ENCODE results near the gene CCNL2.
A peak's percentile ranks its signal among the peaks of the same experiment; 100 is the strongest.
"Not testable (repeated sequence)": the region's sequence is repeated elsewhere in the genome, so short reads cannot be mapped to it uniquely, and the experiment has no call there.

The CCNL2 gene

GRCh38 chr1:1373051-1373814, 25.9 kb downstream of the CCNL2 start:
- DNase-seq (ENCODE audit: low spot score): no peak

- peak; percentile 85 for DNase-seq (ENCODE audit: low spot score)
Observed at GRCh38 chr1:1371746-1372711, 27.1 kb downstream of the CCNL2 start.

GRCh38 chr1:1371364-1371745, 27.8 kb downstream of the CCNL2 start:
- DNase-seq (ENCODE audit: low spot score): no peak

DNA sequence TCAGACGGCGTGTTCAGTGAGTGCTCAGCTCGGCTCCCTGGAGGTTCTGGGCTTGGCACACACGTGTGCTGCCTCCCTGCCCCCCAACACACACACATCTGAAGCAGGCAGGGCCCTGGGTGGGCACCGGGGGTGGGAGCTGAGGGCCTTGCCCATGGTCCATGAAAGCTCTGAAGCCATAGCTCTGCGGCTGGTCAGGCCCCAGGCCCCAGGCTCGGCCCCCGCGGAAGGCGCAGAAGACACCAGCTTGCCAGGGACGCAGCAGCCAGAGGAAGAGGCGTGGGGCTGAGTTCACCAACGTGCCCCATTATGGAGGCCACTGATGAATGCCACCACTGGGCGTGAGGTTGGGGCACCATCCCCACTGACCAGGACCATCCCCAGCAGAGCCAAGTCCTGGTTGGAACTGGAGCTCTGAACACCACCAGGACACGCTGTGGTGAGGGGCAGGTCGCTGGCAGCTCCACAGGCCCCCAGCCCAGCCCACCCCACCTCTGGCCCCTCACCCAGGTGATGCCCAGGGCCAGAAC, 28.3 kb downstream of the CCNL2 start:
- no peak for DNase-seq (ENCODE audit: low spot score)

DNA sequence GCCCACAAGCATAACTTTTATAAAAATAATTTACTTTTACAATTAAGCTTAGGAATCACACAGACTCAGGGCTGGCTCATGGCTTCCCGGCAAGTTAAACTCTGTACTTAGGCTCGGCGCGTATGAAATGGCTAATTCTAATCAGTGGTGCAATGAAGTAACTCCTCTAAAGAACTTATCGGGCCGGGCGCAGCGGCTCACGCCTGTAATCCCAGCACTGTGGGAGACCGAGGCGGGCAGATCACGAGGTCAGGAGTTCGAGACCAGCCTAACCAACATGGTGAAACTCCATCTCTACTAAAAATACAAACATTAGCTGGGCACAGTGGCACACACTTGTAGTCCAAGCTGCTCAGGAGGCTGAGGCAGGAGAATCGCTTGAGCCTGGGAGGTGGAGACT, 29.0 kb downstream of the CCNL2 start:
- DNase-seq (ENCODE audit: low spot score): not testable (repeated sequence)

DNA sequence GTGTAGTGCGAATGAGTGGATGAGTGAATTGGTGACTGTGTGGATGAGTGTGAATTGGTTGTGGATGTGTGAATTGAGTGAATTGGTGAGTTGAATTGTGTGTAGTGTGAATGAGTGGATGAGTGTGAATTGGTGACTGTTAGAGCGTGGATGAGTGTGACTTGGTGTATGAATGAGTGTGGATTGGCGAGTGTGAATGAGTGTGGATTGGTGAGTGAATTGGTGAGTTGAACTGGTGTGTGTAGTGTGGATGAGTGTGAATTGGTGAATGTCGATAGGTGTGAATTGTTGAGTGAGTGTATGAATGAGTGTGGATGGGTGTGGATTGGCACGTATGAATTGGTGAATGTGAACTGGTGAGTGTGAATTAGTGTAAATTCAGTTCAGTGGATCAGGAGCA, 31.8 kb downstream of the CCNL2 start:
- DNase-seq (ENCODE audit: low spot score): no peak

- DNase-seq (ENCODE audit: low spot score): no peak
Observed at GRCh38 chr1:1366699-1367066, 32.5 kb downstream of the CCNL2 start.

DNA sequence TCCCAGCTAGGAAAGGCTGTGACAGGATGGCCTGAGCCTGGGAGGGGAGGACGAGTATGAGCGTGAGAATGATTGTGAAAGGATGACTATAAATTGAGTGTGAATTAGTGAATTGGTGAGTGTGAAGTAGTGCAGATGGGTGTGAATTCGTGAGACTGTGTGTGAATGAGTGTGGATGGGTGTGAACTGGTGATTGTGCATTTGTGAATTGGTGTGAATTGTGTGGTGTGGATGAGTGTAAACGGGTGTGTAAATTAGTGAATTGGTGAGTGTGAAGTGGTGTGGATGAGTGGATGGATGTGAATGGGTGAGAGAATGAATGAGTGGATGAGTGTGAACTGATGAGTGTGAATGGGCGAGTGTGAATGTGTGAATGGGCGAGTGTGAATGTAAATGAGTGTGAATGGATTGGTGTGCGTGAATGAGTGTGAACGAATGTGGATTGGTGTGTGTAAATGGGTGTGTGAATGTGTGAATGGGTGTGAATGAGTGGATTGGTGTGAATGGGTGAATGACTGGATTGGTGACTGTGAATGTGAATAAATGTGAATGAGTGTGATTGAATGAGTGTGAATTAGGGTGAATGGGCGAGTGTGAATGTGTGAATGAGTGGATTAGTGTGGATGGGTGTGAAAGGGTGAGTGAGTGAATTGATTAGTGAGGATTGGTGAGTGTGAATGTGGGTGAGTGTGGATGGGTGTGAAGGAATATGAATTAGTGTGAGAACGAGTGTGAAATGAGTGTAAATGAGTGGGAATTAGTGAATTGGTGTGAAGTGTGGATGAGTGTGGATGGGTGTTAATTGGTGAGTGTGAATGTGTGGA, 33.0 kb downstream of the CCNL2 start:
- DNase-seq (ENCODE audit: low spot score): no peak

DNA sequence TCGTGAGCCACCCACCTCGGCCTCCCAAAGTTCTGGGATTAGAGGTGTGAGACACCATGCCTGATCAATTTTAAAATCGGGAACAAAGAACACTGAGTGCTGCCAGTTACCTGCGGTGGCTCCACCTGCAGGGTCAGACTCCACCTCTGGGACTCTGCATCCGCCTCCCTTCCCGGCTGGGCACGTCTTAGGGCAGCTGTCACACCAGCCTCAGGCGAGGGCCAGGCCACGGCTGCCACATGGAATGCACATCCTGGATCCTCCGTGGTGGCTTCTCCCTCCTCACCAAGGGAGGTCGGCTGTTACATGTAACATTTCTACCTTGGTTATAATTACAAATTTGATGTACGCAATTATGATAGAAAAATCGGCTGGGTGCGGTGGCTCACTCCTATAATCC, 34.9 kb downstream of the CCNL2 start:
- no peak for DNase-seq (ENCODE audit: low spot score)

DNA sequence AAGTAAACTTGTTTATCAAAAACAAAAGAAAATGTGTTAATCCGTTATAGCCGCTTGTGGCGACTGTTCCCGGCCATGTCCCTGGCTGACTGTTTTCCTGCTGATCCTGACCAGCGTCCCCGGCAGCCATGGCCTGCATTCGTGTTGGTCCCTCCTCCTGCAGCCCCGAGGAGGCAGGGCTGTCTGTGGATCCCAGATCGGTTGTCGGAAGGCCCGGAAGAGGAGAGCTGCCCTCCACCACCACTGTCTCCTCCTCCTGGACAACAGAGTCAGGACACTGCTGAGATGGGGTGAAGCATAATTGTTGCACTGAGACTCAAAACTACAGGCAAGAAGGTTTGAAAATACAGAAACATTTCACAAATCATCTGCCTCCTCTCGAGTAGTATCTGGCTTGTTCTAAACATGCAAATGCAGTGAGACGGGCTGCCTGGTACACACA, 37.1 kb downstream of the CCNL2 start:
- no peak for DNase-seq (ENCODE audit: low spot score)

DNA sequence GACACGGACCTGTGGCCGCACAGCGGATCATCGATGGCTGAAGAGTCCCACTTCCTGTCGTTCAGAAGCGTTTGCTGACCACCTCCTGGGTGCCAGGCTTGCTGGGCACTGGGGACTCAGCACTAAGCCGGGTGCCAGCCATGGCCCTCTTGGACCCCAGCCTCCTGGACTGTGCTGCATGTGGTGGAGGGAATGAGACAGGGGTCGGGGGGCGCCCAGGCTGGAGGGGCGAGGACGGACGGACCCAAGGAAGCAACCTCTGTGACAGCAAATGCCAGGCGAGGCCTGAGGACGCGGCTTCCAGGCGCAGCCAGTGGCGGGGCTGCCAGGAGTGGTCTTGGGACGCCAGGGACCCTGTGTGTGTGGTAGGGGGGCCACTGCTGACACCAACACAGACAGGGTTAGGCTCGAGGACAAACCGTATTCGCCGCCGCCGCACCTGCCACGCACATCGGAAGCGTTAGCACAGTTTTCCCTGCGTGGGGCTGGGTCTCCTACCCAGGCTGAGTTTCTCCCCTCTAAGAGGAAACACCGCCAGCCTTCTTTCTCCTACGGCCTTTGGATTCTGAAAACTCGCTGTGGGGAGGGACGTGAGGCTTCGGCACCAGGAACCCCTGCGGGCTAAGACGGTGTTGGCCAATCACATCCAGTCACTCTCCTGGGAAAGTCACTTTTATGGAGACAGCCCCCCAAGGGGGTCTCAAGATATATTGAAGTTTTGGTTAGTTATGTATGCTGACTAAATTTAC, 37.7 kb downstream of the CCNL2 start:
- no peak for DNase-seq (ENCODE audit: low spot score)

- DNase-seq (ENCODE audit: low spot score): no peak
Observed at GRCh38 chr1:1360506-1361169, 38.5 kb downstream of the CCNL2 start.

DNA sequence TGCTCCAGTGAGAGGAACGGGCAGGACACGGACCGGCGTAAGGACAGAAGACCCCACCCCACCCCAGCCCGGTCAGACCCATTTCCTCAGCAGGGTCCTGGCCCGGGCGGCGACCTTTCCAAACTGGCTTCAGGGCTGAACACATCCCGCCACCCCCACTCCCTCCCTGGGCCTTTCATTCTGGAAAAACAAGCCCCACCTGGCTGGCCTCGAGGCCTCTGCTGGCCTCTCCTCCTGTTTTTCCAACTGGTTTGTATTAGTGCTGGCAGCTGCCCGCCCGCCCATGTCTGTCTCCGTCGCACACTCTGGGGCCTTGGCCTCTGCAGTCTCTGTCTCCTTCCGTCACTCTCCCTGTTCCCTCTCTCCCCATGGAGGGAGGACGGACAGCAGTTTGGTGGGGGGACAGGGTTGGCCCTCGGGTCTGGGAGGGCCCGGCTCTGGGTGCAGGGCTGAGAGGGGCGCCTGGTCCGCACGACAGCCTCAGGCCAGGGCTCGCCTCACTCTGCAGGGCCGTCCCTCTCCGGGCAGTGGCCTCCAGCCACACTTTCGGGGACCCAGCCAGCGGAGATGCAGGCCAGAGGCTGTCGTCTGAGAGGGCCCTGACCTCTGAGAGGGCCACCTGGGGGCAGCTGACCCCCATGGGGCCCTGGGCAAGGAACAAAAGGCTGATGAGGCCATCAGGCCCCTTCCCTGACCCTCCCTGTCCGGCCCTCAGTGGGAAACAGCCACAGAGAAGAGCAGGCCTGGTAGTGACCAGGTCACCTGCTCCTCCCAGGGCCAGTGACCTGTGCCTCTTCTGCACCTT, 39.3 kb downstream of the CCNL2 start:
- DNase-seq (ENCODE audit: low spot score): no peak

DNA sequence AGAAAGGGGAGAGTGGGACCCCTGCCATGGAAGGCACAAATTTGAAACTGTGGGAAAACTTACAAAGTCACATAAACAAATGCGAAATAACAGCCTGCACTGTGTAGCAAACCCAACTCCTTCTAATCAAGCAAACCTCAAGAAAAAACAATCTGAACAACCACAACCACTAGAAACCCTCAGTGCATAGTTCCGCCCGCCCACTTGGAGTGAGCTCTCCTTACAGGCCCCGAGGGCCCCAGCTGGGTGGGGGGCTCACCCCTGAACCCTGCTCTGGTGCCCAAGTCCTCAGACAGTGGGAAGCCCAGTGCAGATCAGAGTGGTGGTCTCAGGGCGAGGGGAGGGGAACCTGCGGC, 39.8 kb downstream of the CCNL2 start:
- peak; percentile 81 for DNase-seq (ENCODE audit: low spot score)

DNA sequence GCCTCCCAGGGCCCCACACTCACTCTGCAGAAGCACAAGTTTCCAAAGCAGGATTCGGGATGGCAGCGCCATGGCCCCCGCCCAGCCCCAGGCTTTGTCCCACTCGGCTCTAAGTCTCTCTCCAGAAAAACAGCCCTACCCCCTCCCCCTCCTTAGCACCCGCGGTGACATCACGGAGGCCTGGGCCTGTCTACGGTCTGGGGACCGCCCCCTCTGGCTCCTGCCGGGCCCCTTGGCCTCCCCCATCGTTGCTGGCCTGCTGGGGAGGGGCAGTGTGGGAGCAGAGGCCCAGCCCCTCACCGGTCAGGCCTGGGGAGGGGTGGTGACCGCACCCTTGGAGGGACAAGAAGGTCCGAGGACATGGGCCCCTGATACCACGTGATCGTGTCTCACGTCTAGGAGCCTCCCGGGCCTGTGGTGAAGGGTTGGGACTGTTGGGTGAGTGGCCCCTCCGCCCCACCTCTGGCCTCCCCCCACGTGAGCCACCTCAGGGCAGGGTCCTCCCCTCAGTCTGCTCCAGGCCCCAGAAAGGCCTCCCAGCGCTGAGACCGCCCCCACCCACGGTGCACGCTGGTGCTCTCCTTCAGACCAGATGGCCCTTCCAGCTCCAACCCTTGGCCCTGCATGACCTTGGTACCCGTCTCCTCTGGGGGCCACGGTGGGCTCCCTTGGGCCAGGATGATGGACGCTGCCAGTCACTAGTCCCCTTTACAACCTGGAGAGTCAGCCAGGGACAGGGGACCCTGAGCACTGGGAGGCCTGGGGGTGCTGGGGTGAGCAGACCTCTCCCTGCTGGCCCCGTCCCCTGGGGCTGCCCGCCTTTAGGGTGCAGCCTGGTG, 40.5 kb downstream of the CCNL2 start, which contains the start of gene MXRA8:
Gene MXRA8, minus strand, starts transcription at position 123 of the 839 bp plus-strand sequence. Its CDS starts 51 bp downstream, at position 72.
- DNase-seq (ENCODE audit: low spot score): peak; percentile 93

DNA sequence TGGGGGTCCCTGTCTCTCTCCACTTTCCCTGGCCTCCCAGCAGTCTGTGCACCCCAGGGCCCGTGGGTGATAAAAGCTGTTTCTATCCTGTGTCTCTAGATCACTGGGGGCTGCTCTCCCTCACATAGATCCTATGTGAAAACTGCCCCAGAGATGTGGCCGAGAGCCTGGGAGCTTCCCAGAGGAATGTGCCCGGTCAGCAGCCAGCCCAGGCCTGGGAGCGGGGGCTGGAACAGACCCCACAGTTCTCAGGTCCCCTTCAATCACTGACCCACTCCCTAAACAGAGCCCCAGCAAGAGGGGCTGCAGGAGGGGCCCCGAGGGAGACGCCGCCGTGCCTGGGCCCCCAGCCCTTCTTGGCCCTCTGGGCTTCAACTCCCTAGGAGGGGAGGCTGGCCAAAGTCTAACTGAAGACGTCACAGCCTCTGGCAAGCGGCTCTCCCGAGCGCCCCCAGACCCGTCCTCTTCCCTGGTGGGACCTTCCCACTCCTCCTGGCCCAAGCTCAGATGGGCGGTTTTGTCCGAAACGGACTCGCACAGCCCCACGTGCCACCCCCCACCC, 41.2 kb downstream of the CCNL2 start:
- no peak for DNase-seq (ENCODE audit: low spot score)

DNA sequence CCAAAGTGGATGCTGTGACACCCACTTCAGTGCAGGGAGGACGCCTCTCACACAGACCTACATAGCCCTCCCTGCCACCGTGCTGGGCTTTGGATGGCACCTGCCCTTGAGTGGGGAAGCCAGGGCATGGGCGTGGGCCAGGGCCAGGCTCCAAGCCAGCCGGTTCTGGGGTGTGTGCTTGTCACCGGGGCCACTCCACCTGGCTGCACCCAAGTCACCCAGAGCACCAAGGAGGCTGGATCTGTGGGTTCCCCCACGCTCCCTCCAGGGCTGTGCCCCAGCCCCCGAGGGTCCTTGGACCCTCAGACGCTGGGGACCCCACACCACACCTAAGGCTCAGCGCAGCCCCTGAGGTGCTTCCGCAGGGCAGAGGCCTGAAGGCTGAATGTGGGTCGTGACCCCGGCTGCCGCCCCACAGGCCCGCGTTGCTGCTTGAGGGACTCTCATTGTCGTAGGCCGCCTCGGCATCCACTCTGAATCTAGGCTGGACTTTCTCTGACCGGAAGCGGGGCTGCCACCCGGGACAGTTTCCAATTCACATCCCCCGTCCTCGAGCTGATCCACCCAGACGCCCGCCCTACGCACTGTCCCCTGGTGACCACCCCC, 42.2 kb downstream of the CCNL2 start:
- DNase-seq (ENCODE audit: low spot score): no peak

GRCh38 chr1:1356166-1356795, 42.9 kb downstream of the CCNL2 start:
- DNase-seq (ENCODE audit: low spot score): no peak

Data from left forelimb (tissue), 1 donor.